GM11168 (cell line): ENCODE results near the gene SLC6A9.

Experiments used
- in situ Hi-C: fragments of 300-500 bp; cut with MboI; formaldehyde crosslinking; loops from one replicate; pipeline ENCODE4 v1.12.0; 2022; ENCODE audit warnings: low sequenced_read_pairs; ENCODE audit not compliant: unreplicated experiment

Gene SLC6A9

GRCh38 chr1:43953361-43953760 is 77.9 kb downstream of the SLC6A9 start:
- in situ Hi-C loops, result no loop called here

- in situ Hi-C loops, result no loop called here
These were observed 78.4 kb downstream of the SLC6A9 start for GRCh38 chr1:43952731-43953346.

- in situ Hi-C loops, result no loop called here
These were observed 80.0 kb downstream of the SLC6A9 start for GRCh38 chr1:43951021-43951985.

- in situ Hi-C loops, result no loop called here
These were observed 81.6 kb downstream of the SLC6A9 start for GRCh38 chr1:43949678-43950077.

DNA sequence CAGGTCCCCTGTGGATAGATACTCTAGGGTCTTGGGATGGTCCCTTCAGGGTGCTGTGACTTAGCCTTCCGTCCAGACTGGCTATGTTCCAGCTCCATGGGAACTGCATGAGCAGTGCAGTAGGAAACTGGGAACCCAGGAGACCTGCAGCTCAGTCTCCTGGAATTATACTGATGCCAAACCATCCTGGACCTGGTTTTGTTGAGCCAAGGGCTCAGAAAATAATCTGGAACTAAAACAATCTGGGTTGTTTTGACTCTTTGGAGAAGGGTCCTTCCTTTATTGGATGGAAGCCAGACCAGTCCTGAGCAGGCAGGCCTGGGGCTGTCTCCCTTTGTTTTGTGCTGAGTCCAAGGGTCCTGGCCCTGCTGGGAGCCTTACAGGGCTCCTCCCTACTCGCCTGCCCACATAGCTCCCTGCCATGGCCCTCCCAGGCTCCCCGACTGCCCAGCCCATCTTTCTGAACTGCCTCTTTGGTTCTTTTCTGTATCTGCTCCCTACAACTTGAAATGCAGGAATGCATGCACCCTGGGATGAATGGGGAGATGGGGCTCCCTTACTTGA is 83.3 kb downstream of the SLC6A9 start:
- in situ Hi-C loops, result no loop called here

DNA sequence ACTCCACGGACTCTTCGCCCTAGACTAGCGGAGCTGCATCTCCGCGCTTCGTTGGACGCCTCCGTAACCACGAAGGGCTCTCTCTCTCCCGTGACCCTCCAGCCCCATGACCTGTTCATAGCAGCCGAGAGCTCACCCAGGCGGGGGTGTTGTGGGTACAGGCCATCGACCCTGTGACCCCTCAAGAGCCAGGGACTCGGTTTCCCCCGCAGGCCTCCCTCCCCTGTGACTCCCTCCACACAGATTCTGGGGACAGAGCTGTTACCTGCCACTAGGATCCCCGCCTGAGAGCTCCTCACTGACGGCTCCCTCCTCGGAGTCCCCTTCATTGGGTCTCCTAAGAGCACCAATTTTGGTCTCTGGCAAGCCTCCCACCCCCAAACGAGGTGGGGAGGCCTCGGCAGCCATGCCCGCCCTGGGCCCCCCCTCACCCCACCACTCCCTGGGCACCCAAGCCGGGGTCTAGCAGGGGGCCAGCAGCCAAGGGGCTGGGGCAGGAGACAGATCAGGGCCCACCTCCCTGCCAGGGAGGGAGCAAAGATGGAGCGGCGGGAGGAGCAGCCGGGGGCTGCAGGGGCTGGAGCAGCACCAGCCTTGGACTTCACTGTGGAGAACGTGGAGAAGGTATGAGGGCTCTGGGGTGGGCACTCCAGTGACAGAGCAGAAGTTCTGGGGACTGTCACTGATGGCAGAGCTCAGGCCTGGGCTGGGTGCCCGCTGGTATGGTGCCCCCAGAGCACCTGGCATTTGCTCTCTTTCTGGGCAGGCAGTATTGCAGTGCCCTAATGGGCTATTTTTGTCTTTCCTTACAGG is 84.0 kb downstream of the SLC6A9 start:
- in situ Hi-C loops, result no loop called here
